Measurements from ENCODE around the gene DUSP10.

DUSP10 gene

DNA sequence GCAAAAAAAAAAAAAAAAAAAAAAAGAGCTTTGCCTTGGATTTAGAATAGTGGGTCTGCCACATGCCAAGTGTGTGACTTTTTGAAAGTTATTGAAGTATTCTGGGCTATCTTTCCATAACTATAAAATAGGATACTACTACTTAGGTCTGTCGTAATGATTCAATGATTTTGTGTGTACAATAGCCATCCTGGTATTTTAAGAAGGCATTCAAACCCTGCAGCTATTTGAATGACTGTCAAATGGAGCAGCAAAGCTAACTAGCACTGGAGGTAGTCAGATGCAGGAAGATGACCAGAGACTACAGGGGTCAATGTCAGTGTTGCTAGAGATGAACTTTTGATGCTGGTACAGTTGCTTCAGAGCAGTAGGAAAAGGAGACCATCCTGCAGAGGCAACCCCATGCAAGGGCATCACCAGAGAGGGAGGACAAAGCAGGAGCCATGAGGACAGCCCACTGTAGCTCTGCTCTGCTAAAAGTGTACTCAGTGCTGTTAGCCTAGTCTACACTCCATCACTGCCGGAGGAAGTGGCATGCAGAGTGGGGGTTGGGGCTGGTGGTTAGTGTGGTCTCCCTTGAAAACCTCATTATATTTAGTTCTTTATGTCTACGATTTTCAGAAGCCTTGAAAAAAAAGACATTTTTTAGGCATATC is 29.0 kb downstream of the DUSP10 start:
- no peak for DNase-seq (ENCODE audit: low spot score)

DNA sequence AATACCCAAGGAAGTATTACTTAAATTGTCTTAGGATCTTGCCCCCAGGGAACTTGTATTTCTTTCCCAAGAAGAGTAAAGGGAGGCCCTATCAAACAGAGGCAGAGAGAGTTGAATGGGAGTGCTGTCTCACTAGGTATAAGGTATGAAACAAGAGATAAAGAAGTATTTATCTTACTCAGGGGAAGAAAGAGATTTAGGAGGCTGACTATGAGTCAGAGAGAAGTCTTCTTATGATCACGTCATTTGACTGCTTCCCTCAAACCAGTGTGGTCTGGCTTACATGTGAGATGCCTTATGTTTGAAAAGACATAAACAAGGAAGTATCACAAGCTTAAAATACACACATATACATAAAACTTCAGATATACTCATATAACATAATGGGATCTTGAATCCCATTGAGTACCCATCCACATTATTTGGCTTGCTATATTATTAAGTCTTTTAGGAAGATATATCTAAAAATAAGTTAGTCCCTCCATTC is 29.6 kb downstream of the DUSP10 start:
- no peak for DNase-seq (ENCODE audit: low spot score)

- no peak for DNase-seq (ENCODE audit: low spot score)
These were observed 30.2 kb downstream of the DUSP10 start for GRCh38 chr1:221711656-221712055.

- DNase-seq (ENCODE audit: low spot score), result no peak
These were observed 30.8 kb downstream of the DUSP10 start for GRCh38 chr1:221711063-221711577.

GRCh38 chr1:221709854-221710253 is 32.0 kb downstream of the DUSP10 start:
- no peak for DNase-seq (ENCODE audit: low spot score)

DNA sequence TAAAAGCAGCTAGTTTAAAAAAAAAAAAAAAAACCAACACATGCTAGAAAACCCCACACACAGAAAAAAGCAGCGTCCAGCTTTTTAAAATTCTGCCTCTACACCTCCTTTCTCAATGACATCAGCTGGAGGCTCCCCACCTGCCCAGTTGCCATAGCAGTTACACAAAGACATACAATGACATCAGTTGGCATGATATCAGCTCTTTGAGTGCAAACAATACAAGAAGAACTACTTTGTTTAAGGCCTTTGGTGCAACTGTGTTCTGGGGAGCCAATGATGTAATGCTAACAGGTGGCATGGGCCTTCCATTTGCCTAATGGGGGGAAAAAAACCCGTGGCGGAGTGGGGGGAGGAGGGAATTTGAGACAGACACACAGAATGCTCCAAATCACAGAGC is 32.9 kb downstream of the DUSP10 start:
- peak; percentile 17 for DNase-seq (ENCODE audit: low spot score)

- DNase-seq (ENCODE audit: low spot score), result no peak
These were observed 33.8 kb downstream of the DUSP10 start for GRCh38 chr1:221708076-221708571.

GRCh38 chr1:221706876-221707582 is 34.9 kb downstream of the DUSP10 start:
- no peak for DNase-seq (ENCODE audit: low spot score)

DNA sequence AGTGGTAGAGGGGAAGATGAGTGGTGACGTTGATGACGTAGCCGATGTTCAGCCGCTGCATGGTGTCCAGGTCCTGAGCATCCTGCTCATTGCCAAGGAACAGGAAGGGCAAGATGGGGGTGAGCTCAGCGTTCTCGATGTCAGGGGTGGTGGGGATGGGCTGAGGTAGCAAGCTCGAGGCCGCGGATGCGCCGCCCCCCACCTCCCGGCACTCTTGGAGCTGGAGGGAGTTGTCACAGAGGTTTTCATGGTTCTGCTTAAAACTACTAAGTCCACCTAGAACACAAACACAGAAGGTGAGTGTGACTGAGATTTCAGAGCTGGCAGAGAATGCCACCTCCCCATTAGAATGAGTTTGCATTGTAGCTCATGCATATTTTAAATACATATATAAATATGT is 35.7 kb downstream of the DUSP10 start:
- no peak for DNase-seq (ENCODE audit: low spot score)

DNA sequence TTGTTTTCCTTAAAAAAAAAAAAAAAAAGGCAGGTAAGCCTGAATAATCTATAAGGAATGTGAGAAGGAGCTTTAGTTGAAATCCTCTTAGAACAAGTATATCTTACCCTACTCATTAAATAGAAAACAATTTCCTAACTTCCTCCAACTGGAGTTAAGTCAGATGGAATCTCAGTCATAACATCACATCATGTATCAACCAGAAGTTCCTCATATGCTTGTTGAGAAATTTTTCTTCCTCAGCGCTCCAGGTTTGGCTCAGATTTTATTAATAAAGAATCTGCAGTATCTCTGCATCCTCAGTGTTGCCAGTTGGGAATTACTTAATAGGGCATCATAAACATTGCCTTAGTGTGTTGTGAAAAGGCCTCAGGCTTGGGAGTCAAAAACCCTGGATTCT is 37.6 kb downstream of the DUSP10 start:
- no peak for DNase-seq (ENCODE audit: low spot score)

DNA sequence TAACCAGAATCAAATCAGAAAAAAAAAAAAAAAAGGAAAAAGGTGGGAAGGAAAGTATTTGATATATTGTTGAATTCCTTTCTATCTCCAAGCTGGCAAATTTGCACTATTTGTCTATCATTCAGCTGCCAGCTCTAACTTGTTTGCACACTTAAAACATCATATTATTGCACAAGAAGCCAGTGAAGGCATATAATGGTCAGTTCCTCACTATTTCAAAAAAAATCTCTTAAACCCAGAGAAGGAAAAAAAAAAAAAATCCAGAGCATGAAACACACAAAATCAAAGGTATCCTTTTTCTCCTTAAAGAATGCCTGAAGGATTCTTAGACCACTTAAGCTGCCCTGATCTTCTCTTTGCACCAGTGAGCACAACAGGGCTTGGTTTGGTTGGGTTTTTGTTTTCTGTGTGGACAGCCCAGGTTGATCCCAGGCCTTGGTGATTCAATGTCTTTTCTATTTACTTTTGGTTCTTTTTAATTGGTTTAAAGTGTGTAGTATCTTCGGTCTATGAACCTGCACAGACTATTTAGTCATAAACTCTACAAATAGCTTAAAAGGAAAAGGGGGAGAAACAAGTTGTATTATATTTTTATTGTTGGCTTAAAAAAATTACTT is 40.2 kb downstream of the DUSP10 start:
- DNase-seq (ENCODE audit: low spot score), result peak; percentile 17

GRCh38 chr1:221700948-221701347 is 40.9 kb downstream of the DUSP10 start:
- no peak for DNase-seq (ENCODE audit: low spot score)

DNA sequence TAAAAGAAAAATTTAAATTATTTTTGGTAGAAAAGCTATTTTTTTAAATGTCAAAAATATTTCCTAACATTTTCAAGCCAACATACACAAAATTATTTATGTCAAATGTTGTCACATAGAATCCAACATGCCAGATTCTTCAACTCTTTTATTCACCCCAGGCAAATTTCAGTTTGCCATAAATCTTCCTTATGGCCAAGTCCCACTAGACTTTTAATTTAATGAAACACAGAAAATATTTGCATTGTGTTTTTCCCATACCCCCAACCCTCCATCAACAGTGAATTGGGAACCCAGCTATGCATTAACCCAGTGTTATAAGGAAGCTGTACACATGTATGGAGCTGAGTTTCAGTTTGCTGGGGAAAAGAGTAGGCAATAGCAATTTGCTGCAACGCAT is 41.4 kb downstream of the DUSP10 start:
- DNase-seq (ENCODE audit: low spot score), result no peak

GRCh38 chr1:221699978-221700519 is 41.8 kb downstream of the DUSP10 start:
- DNase-seq (ENCODE audit: low spot score), result no peak

DNA sequence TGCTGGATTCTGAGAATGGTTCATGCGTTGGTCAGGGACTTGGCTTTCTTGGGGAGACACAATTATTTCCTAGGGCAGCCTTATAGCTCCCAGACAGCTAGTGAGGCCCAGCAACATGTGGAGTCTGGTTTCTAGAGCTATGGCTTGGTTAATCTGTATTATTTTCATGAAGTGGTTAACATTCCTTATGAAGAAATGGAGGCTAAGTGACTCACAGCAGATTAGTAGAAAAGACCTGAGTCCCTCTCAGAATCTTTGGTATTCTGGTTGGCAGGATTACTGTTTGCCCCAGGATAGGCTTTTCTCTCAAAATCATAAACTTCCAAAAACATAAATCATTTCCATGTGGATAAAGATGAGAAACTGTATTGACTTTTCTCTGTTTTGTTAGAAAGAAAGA is 42.3 kb downstream of the DUSP10 start:
- no peak for DNase-seq (ENCODE audit: low spot score)

- DNase-seq (ENCODE audit: low spot score), result no peak
These were observed 43.1 kb downstream of the DUSP10 start for GRCh38 chr1:221698579-221699349.

GRCh38 chr1:221697923-221698425 is 43.9 kb downstream of the DUSP10 start:
- DNase-seq (ENCODE audit: low spot score), result no peak

DNA sequence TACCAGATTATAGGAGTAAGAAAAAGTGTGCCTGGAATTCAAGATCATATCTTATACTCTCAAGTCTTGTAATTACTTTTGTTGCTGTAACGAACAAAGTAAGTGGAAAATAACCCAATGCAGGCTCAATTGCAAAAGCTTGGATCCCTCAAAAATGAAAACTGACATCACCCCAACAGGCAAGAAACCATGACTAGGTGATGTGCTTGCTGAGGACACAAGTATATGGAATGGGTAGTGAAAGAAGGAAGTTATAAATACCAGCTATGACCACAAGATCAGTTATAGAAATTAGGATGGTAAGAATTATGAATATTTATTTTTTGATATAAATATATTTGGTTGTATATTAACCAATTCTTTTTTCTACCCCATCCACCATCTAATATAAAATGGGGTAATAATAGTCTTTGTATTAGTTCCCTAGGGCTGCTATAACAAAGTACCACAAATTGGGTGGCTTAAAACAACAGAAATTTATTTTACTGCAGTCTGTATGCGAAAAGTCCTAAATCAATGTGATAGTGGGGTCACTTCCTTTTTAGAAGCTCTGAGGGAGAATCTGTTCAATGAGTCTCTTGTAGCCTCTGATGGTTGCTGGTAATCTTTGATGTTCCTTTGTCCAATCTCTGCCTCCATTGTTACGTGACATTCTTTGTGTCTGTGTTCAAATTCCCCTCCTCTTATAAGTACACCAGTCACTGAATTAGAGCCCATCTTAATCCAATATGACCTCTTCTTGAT is 45.0 kb downstream of the DUSP10 start:
- DNase-seq (ENCODE audit: low spot score), result no peak

GRCh38 chr1:221696027-221696426 is 45.9 kb downstream of the DUSP10 start:
- no peak for DNase-seq (ENCODE audit: low spot score)

GRCh38 chr1:221695301-221695700 is 46.6 kb downstream of the DUSP10 start:
- DNase-seq (ENCODE audit: low spot score), result no peak

DNA sequence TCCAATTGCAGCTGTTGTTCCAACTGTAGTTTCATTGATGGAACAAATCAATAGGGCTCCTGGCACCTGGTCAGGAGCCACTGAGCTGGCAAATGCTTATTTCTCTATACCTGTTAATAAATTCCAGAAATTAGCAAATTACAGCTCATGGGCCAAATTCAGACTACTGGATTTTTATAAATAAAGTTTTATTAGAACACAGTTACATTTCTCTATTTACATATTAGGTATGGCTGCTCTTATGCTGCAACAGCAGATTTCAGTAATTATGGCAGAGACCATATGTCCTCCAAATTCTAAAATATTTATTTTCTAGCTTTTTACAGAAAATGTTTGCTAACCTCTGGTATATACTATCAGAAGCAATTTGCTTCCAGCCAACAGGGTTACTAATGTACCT is 47.8 kb downstream of the DUSP10 start:
- DNase-seq (ENCODE audit: low spot score), result no peak

Measured in HuH-7 (cell line).